KG1 (cell line): Measurements from ENCODE around the gene TPRG1L.

Experiments
- DNase-seq: peaks from one replicate; lab custom pipeline; 2025; lab: John Stamatoyannopoulos, UW

The TPRG1L gene

DNA sequence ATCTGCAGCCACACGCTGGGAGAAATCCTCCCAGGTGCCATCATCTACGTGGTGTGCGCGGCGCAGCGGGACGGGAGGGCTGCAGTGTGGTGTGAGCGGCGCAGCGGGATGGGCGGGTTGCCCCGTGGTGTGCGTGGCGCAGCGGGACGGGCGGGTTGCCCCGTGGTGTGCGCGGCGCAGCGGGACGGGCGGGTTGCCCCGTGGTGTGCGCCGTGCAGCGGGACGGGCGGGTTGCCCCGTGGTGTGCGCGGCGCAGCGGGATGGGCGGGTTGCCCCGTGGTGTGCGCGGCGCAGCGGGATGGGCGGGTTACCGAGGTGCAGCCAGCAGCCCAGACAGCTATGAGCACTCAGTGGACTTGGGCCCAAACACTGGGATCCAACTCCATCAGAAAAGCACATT lies 20.4 kb downstream of the TPRG1L start:
- DNase-seq = no peak

DNA sequence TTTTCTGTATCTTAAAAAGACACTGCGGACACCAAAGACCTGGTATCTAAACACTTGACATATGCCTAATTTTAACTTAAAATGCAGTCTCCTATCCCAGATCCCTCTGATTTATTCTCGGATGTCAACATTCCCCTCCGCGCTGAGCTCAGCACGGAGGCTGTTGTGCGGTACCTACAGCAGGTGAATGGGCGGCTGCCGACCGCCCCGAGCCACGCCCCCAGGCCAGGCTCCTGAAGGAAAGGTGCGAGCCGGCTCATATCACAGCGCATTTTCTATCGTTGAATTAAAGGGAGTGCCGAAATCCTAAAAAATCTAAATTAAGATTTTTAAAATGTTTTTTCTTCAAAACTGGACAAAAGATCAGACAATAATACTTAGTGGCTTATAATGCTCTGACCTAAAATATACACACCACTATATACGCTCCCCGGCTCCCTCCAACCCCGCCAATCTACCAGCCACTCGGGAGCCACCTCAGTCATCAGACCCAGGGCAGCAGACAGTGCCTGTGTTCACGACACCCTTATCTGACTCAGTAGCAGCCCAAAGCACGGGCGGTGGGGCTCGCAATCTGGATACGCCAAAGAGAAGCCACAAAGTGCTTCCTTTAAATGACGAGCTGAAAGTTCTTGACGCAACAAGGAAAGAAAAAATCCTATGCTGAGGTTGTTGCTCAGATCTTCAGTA lies 21.0 kb downstream of the TPRG1L start:
- DNase-seq = no peak

DNA sequence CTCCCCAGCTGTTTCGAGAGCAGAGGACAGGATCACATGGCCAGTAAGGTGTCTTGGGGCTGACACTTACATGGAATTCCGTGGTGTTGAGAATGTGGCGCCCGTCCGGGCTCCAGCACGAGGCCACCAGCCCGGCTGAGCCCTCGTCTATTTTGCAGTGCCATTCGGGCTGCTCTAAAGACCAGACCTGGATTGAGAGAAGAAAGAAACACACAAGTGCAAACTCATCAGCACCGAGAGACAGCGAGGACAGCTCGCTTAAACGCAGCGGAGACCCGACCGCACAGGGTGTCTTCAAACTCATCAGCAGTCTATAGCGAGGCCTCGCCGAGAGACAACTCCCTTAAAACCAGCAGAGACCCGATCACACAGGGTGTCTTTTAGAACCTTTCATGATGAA lies 21.8 kb downstream of the TPRG1L start:
- DNase-seq = no peak

DNA sequence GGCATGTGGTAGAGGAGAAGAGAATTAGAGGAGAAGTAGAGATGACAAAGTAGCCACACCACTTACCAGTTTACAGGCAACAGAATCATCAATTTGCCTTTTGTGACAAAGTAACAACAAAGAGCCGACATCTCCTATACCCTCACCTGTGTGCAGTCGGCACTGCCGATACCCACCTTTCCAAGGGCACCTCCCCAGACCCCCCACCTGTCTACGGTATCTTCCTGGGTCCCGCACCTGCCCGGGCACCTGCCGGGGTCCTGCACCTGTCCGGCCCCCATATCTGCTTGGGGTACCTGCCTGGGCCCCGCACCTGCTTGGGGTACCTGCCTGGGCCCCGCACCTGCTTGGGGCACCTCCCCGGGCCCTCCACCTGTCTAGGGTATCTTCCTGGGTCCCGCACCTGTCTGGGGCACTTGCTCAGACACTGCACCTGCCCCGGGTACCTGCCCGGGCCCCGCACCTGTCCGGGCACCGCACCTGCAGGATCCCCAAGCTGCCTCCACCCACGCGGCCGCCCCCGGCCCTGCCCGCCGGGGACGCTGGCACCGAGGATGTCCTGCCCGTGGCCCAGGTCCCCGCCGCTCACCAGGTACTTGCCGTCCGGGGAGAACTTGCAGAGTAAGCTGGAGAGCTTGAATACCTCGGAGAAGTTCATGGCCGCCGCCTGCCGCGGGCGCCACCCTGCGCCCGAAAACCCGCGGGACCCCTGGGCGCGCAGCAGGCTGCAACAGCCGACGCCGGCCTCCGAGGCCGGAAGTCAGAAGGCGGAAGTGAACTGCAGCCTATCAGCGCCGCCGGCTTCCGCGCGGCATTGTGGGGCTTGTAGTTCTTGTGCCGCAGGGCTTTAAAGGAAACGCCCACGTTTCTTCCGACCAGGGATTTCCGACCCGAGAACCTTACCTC lies 24.8 kb downstream of the TPRG1L start, which contains the start of gene WRAP73:
TSS of gene WRAP73 (minus strand) at position 762 of the 906 bp plus-strand sequence. CDS start at position 658, 104 bp downstream.
- DNase-seq = peak; percentile 93

DNA sequence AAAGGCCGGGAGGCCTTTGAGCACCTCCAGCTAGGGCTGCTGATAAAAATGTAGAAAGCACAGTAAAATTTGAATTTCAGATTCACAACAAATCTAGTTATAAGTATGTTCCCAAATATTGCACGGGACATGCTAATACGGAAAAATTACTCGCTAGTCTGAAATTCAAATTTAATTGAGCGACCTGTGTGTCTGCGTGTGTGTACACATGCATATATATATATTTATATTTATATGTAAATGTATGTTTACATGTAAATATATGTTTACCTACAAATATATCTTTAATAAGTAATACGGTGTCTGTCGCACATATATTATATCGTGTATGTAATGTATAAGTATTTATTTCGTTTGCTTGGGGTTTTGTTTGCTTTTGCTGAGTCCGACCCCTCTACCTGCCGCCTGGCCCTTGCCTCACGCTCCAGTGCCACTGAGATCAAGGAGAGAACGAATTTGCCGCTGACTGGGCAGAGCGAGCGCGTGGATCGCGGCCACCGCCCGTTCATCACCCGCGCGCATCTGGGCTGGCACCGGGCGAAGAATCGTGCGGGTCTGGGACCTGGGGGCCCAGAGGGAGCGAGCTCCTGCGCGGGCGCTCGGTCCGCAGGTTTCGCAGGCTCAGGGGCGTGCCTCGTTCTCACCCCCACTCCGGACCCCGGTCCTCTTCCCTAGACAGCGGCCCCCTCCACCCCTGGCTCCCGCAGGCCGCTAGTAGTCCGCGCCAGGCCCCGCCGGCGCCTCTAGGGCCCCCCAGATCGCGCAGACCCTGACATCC lies 25.6 kb downstream of the TPRG1L start:
- DNase-seq = no peak

DNA sequence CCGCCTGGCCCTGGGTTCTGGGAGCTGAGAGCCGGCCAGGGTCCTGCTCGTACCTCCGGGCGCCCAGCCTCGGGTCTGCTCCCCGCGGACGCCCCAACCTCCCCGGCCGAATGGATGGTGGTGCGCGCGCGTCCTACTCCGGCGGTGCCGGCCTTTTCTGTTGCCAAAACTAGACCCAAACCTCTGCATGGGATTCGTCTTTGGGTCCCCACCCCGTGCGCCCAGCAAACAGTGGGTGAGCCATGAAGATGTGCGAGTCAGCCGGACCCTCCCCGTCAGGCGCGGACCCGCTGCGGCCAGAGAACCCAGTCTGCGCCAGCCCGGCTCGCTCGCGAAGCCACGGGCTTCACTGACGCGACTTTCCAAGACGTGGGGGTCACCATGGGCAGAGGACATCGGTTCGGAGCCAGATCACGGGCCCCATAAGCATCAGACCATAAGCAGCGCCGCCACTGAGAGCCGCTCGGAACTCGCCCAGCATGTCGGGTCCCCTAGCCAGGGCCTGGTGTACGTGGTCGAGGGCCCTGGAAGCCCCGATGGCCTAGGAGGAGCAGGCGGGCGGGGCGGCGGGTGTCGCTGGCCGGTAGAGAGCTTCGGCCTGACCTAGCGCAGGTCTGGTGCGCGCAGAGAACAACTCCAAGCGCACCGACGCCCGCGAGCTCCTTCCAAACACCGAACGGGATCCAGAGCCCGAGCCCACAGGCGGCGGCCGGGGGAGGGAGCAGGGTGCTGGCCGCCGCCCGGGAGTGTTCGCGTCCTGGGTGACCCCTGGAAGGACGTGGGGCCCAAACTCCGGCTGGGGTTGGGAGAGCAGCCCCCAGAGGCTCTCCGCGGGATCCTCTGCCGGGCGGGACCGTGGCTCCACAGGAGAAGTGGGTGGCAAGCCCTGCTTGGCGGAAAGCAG lies 26.5 kb downstream of the TPRG1L start:
- no peak for DNase-seq

DNA sequence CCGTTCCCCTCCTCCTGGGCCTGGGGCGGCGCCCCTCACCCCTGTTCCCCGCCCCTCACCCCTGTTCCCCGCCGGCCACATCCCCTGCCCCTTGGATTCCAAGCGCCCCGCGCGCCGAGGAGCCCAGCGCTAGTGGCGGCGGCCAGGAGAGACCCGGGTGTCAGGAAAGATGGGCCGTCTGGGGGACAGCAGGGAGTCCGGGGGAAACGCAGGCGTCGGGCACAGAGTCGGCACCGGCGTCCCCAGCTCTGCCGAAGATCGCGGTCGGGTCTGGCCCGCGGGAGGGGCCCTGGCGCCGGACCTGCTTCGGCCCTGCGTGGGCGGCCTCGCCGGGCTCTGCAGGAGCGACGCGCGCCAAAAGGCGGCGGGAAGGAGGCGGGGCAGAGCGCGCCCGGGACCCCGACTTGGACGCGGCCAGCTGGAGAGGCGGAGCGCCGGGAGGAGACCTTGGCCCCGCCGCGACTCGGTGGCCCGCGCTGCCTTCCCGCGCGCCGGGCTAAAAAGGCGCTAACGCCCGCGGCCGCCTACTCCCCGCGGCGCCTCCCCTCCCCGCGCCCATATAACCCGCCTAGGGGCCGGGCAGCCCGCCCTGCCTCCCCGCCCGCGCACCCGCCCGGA lies 27.2 kb downstream of the TPRG1L start, which contains the start of gene TP73:
TSS of gene TP73 (plus strand) at position 587 of the 618 bp plus-strand sequence. CDS start 29,850 bp downstream, outside the sequence.
- DNase-seq = no peak

DNA sequence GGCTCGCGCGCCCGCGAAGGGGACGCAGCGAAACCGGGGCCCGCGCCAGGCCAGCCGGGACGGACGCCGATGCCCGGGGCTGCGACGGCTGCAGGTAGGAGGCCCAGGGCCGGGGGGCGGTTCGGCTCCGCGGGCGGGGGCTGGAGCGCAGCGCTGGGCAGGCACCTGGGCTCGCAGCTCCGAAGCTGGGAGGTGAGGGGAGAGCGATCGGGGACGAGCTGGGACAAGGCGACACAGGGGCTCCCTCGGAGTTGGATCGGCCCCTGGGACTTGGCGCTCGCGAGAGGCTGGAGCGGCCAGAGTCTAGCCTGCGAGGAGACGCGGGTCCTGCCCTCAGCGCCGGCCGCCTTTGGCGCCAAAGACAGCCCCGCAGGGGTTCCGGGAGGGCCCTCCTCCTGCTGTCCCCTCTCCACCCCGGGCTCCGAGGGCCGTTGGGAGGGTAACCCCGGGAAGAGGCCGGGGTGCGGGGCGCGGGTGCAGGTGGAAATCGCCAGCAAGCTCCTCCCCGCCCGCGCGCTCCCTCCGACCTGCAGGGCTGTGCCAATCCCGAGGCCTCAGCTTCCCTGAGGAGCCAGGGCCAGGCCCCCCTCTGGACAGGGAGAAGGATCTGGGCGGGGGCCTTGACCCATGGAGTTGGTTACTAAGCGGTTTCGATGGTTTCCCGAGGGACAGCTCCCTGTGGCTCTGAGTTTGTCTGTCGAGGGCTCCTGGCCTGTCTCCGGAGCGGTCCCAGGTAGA lies 27.9 kb downstream of the TPRG1L start:
- no peak for DNase-seq

DNA sequence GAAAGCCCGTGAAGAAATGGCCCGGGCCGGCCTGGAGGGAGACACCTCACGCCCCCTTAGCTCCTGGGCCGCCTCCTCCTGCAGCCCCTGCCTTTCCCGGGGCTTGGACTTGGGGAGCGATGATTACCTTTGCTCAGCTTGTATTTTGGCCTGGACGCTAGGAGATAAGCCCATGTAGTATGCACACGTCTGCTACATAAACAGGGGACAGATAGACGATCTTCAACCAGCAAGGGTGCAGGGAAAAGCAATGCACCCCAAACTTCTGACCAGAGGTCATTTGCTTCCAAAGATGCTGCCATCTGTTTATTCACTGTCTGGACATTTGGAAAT lies 28.4 kb downstream of the TPRG1L start:
- DNase-seq = no peak

DNA sequence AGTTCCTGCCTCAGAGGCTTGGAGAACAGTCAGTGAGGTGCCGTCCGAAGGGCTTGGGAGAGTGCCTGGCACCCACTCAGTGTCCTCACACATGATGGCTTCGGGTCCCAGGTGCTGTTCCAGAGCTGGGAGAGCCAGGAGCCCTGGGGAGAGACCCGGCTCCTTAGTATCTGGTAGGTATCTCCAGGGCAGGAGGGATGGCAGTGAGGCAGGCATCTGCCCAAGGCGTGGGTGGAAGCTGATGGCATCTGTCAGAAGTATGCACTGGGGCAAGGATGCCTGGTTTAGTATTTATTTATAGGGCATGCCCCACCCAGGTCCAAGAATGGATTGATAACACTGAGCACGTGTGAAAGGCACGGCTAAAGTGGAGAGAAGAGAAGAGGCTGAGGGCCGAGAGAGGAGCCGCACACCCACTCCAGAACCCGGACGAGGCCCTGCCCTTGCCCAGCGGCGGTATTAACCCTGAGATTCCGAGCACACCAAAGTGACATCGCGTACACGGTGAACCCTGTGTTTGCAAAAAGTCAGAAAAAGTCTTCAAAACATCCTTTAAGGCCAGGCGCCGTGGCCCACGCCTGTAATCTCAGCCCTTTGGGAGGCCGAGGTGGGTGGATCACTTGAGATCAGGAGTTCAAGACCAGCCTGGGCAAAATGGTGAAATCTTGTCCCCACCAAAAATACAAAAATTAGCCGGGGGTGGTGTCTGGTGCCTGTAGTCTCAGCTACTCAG lies 29.9 kb downstream of the TPRG1L start:
- DNase-seq = no peak

DNA sequence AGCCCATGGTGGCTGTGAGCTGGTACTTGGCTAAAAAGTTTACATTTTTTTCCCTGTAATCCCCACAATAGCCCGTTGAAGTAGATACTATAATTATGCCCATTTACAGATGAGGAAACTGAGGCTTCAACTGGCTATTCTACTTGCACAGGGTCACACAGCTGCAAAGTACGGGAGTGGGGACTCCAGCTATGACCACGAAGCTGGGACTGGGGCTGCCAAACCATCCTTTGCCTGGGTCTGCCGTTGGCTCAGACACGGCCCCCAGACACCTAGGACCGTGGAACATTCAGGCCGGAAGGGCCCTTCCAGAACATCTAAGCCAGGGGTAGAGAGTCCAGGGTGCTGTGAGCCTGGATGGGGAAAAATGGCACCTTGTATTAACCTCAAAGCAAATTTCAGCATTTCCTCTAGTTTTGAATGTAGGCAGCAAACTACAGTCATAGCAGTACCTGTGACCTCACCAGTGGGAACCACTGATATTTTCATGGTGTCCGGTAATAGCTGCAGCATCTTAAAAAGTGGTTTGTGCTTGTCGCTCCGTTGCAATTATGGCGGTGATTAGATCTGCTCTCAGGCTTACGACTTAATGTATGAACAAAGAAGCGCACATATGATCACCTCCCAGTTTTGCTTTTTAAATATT lies 31.8 kb downstream of the TPRG1L start:
- no peak for DNase-seq

DNA sequence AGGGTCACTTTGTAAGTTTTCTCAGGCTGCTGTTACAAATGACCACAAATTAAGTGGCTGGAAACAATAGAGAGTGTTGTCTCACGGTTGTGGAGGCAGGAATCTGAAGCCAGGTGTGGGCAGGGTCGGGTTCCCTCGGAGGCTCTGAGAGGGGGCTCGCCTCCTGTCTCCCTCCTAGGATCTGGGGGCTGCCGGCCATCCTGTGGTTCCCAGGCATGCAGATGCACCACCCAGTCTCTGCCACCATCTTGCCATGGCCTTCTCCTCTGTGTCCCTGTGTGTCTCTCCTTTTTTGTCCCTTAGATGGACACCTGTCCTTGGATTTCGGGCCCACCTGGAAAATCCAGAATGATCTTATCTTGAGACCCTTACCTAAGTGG lies 32.3 kb downstream of the TPRG1L start:
- DNase-seq = no peak

DNA sequence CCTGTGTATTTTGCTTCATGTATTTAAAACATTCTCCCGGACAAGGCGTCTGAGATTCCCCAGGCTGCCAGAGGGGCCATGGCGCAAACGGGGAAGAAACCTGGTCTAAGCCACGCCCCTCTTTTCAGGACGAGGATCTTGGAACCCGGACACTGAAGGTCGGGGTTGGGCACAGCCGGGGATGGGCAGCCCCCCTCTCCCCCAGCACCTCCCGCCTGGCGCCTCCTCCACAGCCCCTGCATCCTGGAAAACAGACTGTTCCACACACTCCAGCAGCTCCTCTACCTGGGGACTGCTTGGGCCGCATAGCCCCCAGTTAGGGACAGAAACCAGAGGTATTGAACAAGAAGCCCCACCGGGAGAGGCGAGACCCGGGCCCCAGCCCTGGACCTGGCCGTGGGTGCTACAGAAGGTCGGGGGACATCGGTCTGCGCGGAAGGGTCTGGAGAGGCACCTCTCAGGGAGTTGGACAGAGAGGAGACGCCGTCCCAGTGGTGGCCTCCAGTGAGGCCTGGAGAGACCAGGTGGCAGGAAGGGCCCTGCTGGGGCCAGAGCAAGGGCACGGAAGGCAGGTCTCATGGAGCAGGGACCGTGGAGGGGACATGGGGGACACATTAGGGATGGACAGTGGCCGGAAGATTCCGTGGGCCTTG lies 32.9 kb downstream of the TPRG1L start:
- no peak for DNase-seq

DNA sequence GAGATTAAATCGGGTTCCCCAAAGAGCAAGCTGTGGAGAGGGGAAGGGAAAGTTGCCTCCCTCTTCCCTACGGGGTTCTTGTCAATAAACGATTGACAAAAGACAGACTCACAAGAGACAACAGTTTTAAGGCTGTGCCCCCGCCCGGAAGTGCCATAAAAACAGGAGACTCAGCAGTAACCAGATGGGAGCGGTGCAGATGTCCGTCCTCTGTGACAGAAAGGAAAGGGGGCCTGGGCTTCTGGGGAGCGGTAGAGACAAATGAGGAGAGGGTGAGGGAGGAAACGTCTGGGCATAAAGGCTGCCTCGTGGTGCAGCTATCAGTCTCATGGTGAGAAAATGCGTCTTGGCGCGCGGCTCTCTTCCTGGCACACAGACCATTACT lies 33.4 kb downstream of the TPRG1L start:
- DNase-seq = no peak

DNA sequence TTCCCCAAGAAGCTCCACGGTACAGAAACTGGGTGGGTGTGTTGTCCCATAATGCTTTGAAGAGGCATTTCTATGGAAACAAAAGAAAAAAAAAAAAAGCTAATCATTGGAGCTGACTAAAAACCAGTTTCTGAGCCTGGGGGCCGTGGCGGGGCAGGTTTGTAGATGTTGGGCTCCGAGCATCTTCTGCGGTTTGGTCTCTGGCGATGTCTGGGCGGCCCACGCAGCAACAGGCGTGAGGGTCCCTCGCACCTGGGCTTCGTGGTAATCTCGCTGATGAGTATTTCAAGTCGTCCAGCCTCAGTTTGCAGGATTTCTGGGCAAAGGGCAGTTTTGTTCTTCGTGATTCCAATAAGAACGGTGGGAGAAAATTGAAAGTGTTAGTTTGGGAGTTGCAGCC lies 34.3 kb downstream of the TPRG1L start:
- no peak for DNase-seq

DNA sequence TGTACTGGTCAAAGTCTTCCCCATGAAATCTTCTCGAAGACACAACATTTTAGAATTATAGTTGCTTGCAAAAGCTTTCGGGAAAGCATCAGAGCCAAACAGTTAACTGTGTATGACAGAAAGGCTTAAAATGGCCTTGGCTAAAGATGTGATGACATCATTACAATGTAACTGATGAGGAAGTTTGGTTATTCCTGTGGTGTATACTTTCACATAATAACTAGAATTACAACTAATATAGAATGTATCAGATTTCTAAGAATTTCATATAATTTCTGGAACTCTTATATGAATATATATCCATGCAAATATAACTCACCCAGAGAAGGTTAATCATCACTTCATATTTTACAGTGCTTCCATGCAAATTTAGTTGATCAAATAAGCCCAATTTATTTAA lies 35.9 kb downstream of the TPRG1L start:
- no peak for DNase-seq

DNA sequence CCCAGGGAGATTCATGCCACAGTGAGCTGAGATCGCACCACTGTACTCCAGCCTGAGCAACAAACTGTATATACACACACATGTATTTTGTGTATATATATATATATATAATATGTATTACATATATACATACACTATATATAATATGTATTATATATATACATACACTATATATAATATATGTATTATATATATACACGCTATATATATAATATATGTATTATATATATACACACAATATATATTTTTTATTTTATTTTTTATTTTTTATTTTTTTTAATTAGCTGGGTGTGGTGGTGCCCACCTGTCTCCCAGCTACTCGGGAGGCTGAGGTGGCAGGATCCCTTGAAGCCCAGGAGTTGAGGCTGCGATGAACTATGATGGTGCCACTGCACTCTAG lies 36.8 kb downstream of the TPRG1L start:
- no peak for DNase-seq

DNA sequence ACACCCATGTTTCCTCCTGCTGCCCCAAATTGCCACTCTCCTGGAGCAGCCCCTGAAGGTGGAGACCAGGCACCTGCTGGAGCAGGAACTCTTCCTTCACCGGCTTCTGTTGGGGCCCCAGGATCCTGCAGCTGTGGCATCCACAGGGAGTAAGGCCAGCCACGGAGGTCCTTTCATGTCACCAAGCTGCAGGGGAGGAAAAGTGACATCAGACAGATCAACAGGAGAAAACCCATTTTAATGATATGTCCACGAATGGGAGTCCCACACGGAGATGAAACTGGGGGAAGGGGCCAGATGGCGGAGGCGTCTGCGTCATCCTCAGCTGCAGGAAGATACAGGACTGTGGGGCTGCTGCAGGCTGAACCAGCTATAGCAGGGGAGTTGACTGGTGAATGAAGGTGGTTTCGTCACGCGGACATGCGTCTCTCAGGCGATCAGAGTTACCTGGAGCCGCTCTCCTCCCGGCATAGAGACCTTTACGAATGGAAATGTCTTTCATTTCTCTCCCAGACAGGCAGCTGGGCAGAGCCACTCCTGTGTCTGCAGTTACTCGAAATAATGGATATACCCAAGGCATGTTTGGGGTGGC lies 37.4 kb downstream of the TPRG1L start:
- DNase-seq = no peak
